Stimulated activated CD4-positive, alpha-beta T cell treated with anti-CD3 and anti-CD28 coated beads, Interleukin-2, amount 100 ng/mL, for 4 hours (primary cell): ENCODE measurements around the gene TOP2A.

ENCODE experiments used
- DNase-seq: peaks from one replicate; pipeline ENCODE4 v3.0.0-alpha.2; 2020; ENCODE audit warnings: low read depth

Gene TOP2A

DNA sequence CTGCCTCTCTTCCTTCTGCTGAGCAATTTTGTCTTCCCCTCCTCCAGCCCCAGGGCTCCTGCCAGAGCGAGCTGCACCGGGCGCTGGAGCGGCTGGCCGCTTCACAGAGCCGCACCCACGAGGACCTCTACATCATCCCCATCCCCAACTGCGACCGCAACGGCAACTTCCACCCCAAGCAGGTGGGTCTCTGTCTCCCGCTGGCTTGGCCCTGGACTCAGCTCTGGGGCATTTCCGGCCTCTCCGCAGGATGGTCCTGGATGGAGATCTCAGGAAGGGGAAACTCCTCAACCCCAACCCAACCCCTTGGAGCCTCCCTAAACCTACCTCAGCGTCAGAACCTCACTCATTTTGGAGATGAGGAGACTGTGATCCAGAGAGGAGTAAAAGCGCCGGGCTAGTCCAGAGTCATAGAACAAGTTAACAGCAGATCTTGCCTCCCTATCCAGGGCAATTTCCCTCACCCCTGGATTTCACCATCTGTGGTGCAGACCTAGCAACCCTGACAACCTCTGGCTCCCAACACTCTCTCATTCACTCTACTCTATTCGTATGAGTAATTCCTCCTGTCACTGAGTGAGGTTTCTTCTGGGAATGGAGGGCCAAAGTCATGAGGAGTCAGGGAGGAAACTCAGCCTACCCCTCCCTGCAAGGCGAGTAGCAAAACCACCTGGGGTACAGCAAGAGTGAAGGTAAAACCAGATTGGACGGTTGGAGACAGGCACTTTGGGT, 36.4 kb upstream of the TOP2A start:
- no peak for DNase-seq

- DNase-seq = no peak
Measured at GRCh38 chr17:40452921-40453378, 35.3 kb upstream of the TOP2A start.

DNA sequence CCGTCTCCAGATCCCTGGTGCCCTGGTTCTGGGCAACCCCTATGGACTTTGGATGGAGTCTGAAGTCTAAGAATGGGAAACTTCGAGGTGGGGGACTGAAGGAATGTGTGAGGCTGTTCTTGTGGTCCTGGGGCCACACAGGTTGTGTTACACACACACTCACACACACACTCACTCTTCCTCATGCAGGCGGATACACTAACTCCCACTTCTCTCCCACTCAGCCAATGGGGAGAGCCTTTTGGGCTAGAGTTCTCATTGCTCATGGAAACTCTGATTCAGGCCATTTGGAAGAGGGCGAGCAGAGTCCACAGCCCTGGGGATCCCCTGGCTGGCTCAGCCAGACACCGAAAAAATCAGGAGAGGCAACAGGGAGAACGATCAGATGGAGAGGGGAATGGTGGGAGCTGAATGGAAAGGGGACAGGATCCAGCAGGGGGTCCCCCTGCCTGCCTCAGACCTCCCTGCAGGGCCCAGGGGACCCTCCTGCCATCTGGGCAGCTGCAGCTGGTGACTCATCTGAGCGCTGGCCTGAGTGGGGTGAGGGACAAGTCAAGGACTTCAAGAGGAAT, 34.6 kb upstream of the TOP2A start:
- no peak for DNase-seq

DNA sequence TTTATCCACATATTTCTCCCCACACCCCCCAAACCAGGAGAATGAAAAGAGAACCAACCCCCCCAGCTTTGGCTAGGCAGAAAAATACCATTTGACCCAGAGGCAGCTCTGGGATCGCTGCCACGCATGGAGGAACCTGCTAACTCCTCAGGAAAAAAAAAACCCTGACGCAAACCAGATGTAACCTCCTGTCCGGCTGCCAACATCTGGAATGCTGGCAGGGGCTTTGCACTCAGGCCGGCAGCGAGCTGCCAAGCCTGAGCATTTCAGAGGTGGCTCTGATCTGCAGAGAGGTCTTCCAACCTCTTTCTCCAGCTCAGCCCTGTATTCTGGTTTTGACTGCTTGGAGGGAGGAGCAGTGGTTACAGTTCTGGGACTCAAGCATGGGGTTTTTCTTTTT, 33.7 kb upstream of the TOP2A start:
- DNase-seq = no peak

DNA sequence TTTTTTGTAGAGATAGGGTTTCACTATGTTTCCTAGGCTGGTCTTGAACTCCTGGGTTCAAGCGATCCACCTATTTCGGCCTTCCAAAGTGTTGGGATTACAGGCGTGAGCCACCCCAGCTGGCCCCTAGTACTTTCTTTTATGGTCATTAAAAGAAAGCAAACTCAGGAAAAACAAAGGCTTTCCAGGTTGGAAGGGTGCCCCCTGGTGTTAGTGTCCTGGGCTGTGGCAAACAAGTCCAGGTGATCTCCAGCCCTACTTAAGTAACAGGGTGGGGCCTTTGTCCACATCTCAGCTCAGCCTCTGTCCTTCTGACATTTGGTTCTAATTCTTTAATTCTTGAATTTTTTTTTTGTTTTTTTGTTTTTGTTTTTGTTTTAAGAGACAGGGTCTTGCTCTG, 32.5 kb upstream of the TOP2A start:
- peak; percentile 24 for DNase-seq

GRCh38 chr17:40448639-40449261, 31.1 kb upstream of the TOP2A start:
- DNase-seq = no peak

DNA sequence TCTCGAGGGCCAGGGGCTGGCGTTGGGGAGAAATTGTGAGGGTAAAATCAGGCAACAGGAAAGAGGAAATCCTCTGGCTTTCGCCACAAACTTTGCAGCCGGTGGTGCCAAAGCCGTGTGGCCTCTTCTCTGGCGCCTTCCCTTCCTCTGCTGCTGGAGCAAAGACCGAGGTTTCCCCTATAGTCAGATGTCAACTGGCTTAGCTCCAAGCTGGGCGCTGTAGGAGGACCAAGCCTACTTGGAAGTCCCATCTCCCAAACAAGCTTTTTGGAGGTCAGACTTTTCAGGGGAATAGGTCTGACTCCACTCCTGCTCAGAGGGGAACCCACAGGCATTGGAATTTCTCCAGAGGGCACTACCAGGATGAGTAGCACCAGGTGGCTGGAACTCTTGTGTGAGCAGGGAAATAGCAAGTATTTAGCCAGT, 30.5 kb upstream of the TOP2A start:
- DNase-seq = no peak

GRCh38 chr17:40447806-40448205, 30.1 kb upstream of the TOP2A start:
- DNase-seq = no peak

DNA sequence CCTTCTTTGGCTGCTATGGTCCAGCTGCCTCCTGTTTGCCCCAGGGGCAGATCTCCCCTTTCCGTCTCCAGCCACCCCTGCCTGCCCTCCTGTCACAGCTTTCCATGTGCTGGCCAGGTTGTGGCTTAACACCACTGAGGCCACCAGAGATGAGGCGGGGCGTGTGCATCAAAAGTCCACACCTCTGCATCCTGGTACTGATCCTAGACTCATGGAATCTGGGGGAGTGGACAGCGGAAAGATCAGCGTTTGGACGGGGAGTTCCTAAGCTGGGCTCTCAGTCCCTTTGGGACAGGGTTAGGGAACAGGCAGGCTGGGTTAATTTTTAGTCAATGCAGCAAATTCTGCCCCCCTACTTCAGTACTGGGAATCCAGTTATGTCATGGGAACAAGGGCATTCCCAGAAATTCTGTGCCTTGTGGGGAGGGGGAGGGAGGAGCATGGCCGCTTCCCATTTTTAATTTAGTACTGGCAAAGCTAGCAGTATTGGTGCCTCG, 29.5 kb upstream of the TOP2A start:
- no peak for DNase-seq

DNA sequence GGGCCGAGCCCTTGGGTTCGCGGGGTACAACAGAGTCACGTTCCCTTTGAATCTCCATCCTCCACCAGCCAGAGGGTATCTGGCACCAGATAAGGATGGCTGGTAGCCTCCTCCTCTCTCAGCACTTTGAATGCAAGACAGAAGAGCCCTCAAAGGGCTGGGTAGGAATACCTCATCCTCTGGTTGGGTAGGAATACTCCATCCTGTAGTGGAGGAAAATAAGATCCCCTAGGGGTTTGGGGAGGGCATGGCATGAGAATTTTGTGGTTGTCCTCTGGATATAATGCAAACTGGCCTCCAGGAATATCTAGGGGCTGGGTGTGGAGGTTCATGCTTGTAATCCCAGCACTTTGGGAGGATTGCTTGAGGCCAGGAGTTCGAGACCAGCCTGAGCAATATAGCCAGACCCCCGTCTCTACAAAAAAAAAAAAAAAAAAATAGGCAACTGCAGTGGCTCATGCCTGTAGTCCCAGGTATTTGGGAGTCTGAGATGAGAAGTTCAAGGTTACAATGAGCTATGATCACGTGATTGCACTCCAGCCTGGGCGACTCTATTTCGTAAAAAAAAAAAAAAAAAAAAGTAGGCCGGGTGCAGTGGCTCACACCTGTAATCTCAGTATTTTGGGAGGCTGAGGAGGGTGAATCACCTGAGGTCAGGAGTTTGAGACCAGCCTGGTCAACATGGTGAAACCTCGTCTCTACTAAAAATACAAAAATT, 28.2 kb upstream of the TOP2A start:
- no peak for DNase-seq

DNA sequence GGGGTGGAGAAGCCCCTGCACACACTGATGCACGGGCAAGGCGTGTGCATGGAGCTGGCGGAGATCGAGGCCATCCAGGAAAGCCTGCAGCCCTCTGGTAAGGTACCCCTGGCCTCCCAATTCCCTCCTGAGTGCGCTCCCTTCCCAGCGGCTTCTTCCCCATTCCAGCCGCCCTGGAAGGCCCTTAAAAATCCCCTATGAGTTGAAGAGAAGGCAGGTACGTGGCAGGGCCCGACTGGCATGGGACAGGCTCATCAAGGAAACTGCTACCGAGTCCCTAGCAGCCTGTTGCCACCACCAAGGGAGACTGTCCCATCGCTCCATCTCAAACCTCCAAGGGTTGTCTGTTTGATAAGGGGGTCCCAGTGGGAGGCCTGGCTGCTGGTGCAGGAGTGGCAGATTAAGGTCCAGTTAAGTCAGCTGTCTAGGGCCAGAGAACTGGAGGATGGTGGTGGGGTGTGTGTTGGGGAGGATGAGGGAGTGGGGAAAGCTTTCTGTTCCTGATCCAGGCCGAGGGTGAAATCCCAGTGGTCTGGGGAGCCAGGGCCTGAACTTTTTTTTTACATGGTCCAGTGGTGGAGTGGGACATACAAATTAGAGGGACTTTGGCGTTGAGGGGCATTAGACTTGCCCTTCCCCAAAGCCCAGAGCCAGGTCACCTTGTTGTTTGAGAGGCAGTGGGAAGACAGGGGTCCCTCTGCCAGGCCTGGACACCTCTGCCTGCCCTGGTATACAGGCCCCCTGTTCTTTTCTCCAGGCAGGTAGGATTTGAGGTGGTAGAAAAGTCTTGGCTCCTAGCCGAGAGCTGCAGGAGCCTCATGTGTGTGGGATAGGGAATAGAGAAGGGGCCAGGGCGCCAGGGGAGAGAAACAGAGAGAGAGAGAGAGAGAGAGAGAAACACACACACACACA, 26.5 kb upstream of the TOP2A start:
- DNase-seq = no peak

DNA sequence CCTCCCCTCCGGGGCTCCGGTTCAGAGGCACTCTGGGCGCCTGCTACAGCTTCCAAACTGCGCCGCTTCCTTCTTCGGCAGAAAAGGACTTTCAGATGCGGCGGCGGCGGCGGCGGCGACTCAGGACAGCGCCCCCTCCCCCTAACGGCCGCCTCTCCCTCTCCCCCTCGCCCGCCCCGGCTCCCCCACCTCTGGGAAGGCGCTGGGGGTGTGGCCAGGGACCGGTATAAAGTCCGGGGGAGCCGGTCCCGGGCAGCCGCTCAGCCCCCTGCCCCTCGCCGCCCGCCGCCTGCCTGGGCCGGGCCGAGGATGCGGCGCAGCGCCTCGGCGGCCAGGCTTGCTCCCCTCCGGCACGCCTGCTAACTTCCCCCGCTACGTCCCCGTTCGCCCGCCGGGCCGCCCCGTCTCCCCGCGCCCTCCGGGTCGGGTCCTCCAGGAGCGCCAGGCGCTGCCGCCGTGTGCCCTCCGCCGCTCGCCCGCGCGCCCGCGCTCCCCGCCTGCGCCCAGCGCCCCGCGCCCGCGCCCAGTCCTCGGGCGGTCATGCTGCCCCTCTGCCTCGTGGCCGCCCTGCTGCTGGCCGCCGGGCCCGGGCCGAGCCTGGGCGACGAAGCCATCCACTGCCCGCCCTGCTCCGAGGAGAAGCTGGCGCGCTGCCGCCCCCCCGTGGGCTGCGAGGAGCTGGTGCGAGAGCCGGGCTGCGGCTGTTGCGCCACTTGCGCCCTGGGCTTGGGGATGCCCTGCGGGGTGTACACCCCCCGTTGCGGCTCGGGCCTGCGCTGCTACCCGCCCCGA, 25.7 kb upstream of the TOP2A start, which contains the start of gene IGFBP4:
TSS of gene IGFBP4 (plus strand) at position 255 of the 792 bp plus-strand sequence. CDS start at position 541, 286 bp downstream.
- DNase-seq = peak; percentile 49

- no peak for DNase-seq
Measured at GRCh38 chr17:40442392-40443195, 24.9 kb upstream of the TOP2A start.

DNA sequence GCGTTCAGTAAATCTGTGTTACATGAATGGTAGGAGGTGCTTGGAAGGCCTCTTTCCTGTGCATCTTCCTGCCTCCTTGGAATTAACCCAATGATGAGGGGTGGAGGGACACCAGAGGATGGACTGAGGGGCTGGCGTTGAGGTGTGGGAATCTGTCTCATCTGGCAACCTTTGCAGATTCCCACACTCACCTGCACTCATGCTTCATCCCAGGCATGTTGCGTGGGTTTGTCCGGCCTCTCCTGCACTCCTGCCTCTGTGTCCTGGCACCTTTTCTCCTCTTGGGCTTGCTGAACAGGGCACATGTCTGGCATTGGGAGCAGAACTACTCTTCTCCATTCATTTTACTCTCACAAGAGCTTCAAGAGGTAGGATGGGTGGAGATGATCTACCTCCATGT, 22.5 kb upstream of the TOP2A start:
- DNase-seq = no peak

DNA sequence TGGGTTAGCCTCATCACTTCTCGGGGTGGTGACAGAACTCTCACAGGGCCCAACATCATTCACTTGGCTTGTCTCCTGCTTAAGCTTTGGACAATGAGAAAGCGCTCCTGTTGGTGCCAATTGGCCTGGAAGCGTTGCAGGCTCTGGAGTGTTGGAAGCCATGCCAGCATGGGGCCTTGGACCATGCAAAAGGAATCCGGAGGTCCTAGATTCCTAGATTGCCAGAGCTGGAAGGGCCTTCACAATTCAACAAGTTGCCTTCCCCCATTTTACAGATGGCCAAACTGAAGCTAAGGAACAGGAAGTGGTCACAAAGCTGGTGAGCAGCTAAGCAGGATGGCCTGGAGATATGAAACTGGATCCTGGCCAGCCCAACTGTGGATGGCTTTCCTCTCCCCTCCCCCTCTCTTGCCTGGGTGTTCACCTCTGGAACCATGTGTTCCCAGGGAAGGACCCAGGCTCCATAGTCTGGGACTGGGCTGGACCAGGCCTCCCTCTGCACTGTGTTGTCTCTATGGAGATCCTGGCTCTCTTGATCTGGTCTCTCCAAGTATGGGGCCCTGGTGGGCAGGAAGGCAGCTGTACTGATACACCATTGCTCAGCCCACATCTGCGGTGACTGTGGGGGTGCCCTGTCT, 19.5 kb upstream of the TOP2A start:
- DNase-seq = no peak

DNA sequence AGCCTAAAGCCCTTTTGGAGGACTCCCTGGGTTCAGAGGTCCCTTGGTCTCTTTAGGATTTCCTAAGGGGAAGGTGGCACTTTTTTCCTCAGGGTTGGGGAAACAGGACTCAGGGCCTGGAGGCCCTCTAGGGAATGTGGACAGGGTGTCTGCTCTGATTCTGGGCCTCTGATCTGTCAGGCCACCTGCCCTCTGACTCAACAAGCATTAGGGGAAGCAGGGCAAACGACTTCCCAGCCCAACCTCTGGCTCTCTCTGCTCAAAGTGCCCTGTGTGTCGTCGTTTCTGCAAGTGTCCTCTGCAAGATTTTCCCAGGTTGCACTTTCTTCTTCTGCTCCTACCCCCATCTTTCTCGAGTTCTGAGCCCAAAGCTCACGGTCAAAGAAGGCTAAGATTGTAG, 18.9 kb upstream of the TOP2A start:
- no peak for DNase-seq

GRCh38 chr17:40433551-40434415, 16.1 kb upstream of the TOP2A start:
- no peak for DNase-seq

DNA sequence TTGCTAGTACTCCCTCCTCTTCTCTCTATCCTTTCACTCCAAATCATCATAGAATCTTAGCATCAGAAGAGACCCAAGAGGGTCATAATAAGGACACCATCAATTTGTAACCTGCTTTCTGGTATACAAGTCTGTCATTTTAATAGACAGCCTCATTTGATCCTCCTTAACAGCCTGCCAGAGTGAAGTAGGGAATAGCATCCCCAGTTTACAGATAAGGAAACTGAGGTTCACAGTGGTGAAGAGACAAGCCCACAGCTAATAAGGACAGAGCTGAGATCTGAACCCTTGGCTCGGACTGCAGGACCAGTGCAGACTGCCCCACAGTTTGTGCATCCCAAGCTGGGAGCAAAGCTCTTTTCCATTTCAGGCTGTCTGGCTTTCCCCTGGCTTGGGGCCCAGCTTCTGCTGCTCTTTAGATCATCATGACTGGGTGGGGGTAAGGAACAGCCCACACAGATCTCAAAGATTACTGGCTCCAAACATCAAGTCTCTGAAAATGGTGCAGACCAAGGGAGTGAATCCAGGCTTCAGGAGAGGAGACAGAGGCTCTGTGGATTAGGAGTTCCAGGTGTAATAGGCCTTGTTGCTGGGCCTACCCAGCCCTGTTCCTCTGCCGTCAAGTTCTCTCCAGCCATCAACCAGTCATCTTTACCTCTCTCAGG, 15.3 kb upstream of the TOP2A start:
- DNase-seq = no peak
